Ishikawa (cell line): ENCODE data around the gene ZNF608.

Source experiments
- CEBPB ChIP-seq: IDR thresholded peaks from 2 replicates; pipeline ENCODE4 v1.6.1; 2012
- CREB1 ChIP-seq: IDR thresholded peaks from 2 replicates; pipeline ENCODE4 v1.6.1; 2012; ENCODE audit warnings: low read depth
- EGR1 ChIP-seq: IDR thresholded peaks from 2 replicates; pipeline ENCODE4 v1.6.1; 2012
- EP300 ChIP-seq: IDR thresholded peaks from 2 replicates; pipeline ENCODE4 v1.6.1; 2012; ENCODE audit warnings: borderline replicate concordance
- FOXM1 ChIP-seq: IDR thresholded peaks from 2 replicates; pipeline ENCODE4 v1.6.1; 2012; ENCODE audit warnings: low read depth, borderline replicate concordance
- NFIC ChIP-seq: IDR thresholded peaks from 2 replicates; pipeline ENCODE4 v1.6.1; 2012
- RAD21 ChIP-seq: IDR thresholded peaks from 2 replicates; pipeline ENCODE4 v1.6.1; 2012; ENCODE audit warnings: low read depth
- REST ChIP-seq: IDR thresholded peaks from 2 replicates; pipeline ENCODE4 v1.6.1; 2012; ENCODE audit warnings: low read depth, mild to moderate bottlenecking
- TAF1 ChIP-seq: IDR thresholded peaks from 2 replicates; pipeline ENCODE4 v1.6.1; 2012; ENCODE audit warnings: low read depth, mild to moderate bottlenecking
- TCF12 ChIP-seq: IDR thresholded peaks from 2 replicates; pipeline ENCODE4 v1.6.1; 2012; ENCODE audit warnings: low read depth
- TEAD4 ChIP-seq: IDR thresholded peaks from 2 replicates; pipeline ENCODE4 v1.6.1; 2012
- USF1 ChIP-seq: IDR thresholded peaks from 2 replicates; pipeline ENCODE4 v1.6.1; 2012
- YY1 ChIP-seq: IDR thresholded peaks from 2 replicates; pipeline ENCODE4 v1.6.1; 2012; ENCODE audit warnings: low read depth
- ZBTB7A ChIP-seq: IDR thresholded peaks from 2 replicates; pipeline ENCODE4 v1.6.1; 2012; ENCODE audit warnings: low read depth
- TF ChIP-seq, protein P1 (sequence below): IDR thresholded peaks from 2 replicates; pipeline ENCODE4 v1.6.1; 2012

Gene ZNF608

GRCh38 chr5:124738681-124739633, 7.5 kb downstream of the ZNF608 start:
- TF ChIP-seq EP300 (no peak), TAF1 (no peak), USF1 (no peak), EGR1 (no peak), YY1 (no peak), TEAD4 (no peak), RAD21 (no peak), FOXM1 (no peak), NFIC (no peak), CREB1 (no peak), ZBTB7A (no peak), CEBPB (no peak), TCF12 (no peak), REST (no peak)
- TF ChIP-seq, protein P1, sequence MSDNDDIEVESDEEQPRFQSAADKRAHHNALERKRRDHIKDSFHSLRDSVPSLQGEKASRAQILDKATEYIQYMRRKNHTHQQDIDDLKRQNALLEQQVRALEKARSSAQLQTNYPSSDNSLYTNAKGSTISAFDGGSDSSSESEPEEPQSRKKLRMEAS, result no peak

DNA sequence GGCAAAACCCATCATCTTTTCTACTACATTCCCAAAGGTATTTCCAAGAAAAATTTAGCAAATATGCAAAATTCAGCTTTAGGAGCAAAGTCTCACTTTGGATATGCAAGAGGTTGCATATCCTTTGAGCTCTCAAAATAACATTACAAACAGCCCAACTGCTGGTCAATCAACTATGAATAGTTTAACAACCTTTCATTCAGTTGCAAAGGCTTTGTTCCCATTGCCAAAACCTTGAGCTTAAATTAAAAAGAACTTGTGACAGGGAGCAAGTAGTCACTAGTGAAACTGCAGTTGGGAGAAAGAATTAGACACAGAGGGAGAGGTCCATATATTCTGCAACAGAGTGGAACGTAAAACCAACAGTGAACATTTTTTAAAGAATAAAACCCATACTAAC, 8.8 kb downstream of the ZNF608 start:
- TF ChIP-seq ZBTB7A (no peak), RAD21 (no peak), REST (no peak), CREB1 (no peak), TEAD4 (no peak), TCF12 (no peak), EP300 (no peak), YY1 (no peak), FOXM1 (no peak), TAF1 (no peak), EGR1 (no peak), NFIC (no peak), USF1 (no peak), CEBPB (no peak)
- TF ChIP-seq, protein P1, result no peak

DNA sequence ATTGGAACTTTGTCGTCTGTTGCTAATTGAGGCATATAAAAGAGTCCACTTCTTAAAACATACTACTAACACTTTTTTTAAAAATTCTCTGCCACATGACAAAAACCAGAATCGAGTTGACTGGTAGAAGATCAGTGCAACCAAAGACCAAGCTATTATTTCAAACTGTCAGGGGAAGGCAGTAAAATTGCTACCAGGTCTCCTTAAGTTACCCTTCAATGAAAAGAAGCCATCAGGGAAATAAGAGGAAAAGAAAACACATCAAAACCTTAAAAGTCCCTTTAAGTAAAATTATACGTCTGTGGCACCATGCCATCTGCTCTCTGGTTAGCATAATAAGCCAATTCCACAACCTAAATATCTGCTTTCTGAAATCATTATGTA, 9.6 kb downstream of the ZNF608 start:
- TF ChIP-seq, protein P1, result no peak
- TF ChIP-seq ZBTB7A (no peak), REST (no peak), NFIC (no peak), FOXM1 (no peak), EP300 (no peak), CREB1 (no peak), TAF1 (no peak), TCF12 (no peak), CEBPB (no peak), TEAD4 (no peak), RAD21 (no peak), USF1 (no peak), YY1 (no peak), EGR1 (no peak)
